ENCODE data around the gene THBS2. TPM values are rescaled to one million over a fixed set of nuclear protein-coding genes. Genes with fewer than 3 reads are reported as not detected.

Gene THBS2
- total RNA-seq, 1 donor from 2014 or later = 8.8 TPM

- peaks cover 24% of the 10 kb centered on the region for H3K27me3 ChIP-seq (ENCODE audit: low read depth)
- peaks cover 9% of the 10 kb centered on the region for H3K36me3 ChIP-seq
- no peaks in the 10 kb centered on the region for H3K9me3 ChIP-seq
- DNase-seq (no peak), ATAC-seq (no peak)
- H3K4me3 ChIP-seq = no peak overlapping the region
- no peak overlapping the region for H3K27ac ChIP-seq
- intact Hi-C loops (cut with DNase I) = no loop called here
- TF ChIP-seq, protein P1, sequence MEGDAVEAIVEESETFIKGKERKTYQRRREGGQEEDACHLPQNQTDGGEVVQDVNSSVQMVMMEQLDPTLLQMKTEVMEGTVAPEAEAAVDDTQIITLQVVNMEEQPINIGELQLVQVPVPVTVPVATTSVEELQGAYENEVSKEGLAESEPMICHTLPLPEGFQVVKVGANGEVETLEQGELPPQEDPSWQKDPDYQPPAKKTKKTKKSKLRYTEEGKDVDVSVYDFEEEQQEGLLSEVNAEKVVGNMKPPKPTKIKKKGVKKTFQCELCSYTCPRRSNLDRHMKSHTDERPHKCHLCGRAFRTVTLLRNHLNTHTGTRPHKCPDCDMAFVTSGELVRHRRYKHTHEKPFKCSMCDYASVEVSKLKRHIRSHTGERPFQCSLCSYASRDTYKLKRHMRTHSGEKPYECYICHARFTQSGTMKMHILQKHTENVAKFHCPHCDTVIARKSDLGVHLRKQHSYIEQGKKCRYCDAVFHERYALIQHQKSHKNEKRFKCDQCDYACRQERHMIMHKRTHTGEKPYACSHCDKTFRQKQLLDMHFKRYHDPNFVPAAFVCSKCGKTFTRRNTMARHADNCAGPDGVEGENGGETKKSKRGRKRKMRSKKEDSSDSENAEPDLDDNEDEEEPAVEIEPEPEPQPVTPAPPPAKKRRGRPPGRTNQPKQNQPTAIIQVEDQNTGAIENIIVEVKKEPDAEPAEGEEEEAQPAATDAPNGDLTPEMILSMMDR (IDR thresholded peaks at IDR 0.05) = no peak
- H3K4me1 ChIP-seq = peaks cover 6% of the 10 kb centered on the region
These were observed 5.7 kb downstream of the THBS2 start for GRCh38 chr6:169247991-169248390.

- no peak overlapping the region for H3K4me3 ChIP-seq
- peaks cover 20% of the 10 kb centered on the region for H3K27me3 ChIP-seq (ENCODE audit: low read depth)
- ATAC-seq = no peak
- no peak overlapping the region for H3K27ac ChIP-seq
- no peaks in the 10 kb centered on the region for H3K4me1 ChIP-seq
- DNase-seq = no peak
- intact Hi-C loops (cut with DNase I) = no loop called here
- H3K9me3 ChIP-seq = no peaks in the 10 kb centered on the region
- peaks cover 9% of the 10 kb centered on the region for H3K36me3 ChIP-seq
- TF ChIP-seq, protein P1 (IDR thresholded peaks at IDR 0.05) = no peak
These were observed 6.2 kb downstream of the THBS2 start for GRCh38 chr6:169247419-169247818.

- Histone ChIP-seq H3K36me3 (peaks cover 9% of the 10 kb centered on the region), H3K27me3 (ENCODE audit: low read depth) (peaks cover 11% of the 10 kb centered on the region), H3K4me1 (no peaks in the 10 kb centered on the region), H3K4me3 (no peak overlapping the region), H3K27ac (no peak overlapping the region), H3K9me3 (no peaks in the 10 kb centered on the region)
- intact Hi-C loops (cut with DNase I) = no loop called here
- TF ChIP-seq, protein P1 (IDR thresholded peaks at IDR 0.05) = no peak
- ATAC-seq (no peak), DNase-seq (no peak)
These were observed 7.2 kb downstream of the THBS2 start for GRCh38 chr6:169246445-169246844.

DNA sequence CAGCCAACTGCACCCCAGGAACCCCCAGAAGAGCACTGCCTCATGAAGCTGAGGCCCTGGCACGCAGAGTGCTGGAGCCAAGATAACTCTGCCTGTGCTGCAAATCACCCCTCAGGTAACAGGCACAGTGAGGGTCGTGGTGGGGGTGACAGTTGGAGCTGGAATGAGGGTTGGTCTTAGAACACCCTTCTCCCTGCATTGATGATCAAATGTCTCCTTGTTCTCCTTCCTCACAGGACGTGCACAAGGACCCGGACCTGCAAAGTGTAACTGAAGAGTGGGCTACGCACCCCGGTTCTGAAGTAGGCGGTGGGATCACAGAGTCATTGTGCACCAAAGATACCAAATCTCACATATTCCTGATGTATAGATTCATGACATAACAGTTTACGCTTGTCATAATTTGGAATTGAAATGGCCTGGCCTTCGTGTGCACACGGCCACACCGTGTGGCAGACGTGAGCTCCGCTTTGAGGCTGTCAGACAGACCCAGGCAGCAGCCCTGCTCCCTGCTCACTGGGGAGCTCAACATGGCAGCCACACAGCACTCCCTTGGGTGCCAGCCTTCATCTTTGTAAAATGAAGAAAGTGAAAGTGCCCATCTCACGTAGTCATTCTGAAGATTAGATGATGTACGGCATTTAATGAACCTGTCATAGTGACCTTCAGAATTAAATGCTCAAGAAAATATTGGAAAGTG is 8.8 kb downstream of the THBS2 start:
- Histone ChIP-seq H3K27ac (no peak overlapping the region), H3K4me3 (no peak overlapping the region), H3K36me3 (peaks cover 9% of the 10 kb centered on the region), H3K27me3 (ENCODE audit: low read depth) (no peaks in the 10 kb centered on the region), H3K9me3 (no peaks in the 10 kb centered on the region), H3K4me1 (no peaks in the 10 kb centered on the region)
- TF ChIP-seq, protein P1 (IDR thresholded peaks at IDR 0.05) = no peak
- DNase-seq = no peak
- intact Hi-C loops (cut with DNase I) = no loop called here
- no peak for ATAC-seq

- Histone ChIP-seq H3K27me3 (ENCODE audit: low read depth) (no peaks in the 10 kb centered on the region), H3K4me1 (no peaks in the 10 kb centered on the region), H3K9me3 (no peaks in the 10 kb centered on the region), H3K4me3 (no peak overlapping the region), H3K27ac (no peak overlapping the region), H3K36me3 (peaks cover 9% of the 10 kb centered on the region)
- no peak for DNase-seq
- ATAC-seq = no peak
- TF ChIP-seq, protein P1 (IDR thresholded peaks at IDR 0.05) = no peak
- intact Hi-C loops (cut with DNase I) = no loop called here
These were observed 10.0 kb downstream of the THBS2 start for GRCh38 chr6:169243661-169244060.

Data from lower lobe of right lung (tissue), 2 donors.